Right lobe of liver (tissue), 4 donors: Measurements from ENCODE around the gene PIF1.

Source experiments
- CTCF ChIP-seq, 4 donors: fragments of 200-600 bp in 3 of 4; fragments of 450-650 bp in 1 of 4; IDR thresholded peaks; one replicate each; pipeline versions ENCODE4 v1.5.1 to v1.8.0; 2016 to 2022; ENCODE audit warnings: antibody characterized with exemption in 4 of 4, mild to moderate bottlenecking in 2 of 4
- POLR2A ChIP-seq: fragments of 450-650 bp; IDR thresholded peaks from one replicate; pipeline ENCODE4 v1.6.1; 2017; ENCODE audit warnings: antibody characterized with exemption, mild to moderate bottlenecking
- donor health status: DM: no; HTN: no; CAD: no.
- donor health status: DM: no; HTN: no; CAD: no.
- donor health status: DM: no; HTN: yes; CAD: no.

GRCh38 chr15:64807051-64807749 lies 18.2 kb downstream of the PIF1 start:
- TF ChIP-seq CTCF (IDR thresholded peaks at IDR 0.05) (no peak), POLR2A (no peak)
